ENCODE measurements around the gene SMOC1.

GRCh38 chr14:70005281-70005805 is 126.1 kb downstream of the SMOC1 start:
- TF ChIP-seq CTCF (conservative IDR thresholded peaks at IDR 0.05 in 1 of 2, IDR thresholded peaks at IDR 0.05 in 1 of 2; ENCODE audit: low read depth in 1 of 2, low read length in 2 of 2) (no peak), EZH2 (IDR thresholded peaks at IDR 0.05; ENCODE audit: low read length, missing control alignments) (no peak)

Data from fibroblast of lung (primary cell).